ENCODE data around the gene SYNE4.

Gene SYNE4

GRCh38 chr19:36019061-36019670 is 10.6 kb upstream of the SYNE4 start:
- Histone ChIP-seq H3K4ac (ENCODE audit: low read depth, low read length) (no peak overlapping the region), H2BK120ac (ENCODE audit: insufficient read depth, low read length, poor library complexity) (no peak overlapping the region), H2AFZ (ENCODE audit: insufficient read depth, low read length, poor library complexity) (no peak overlapping the region), H3K79me1 (ENCODE audit: low read length) (peaks cover 3% of the 10 kb centered on the region), H3K4me1 (ENCODE audit: control insufficient read depth in 1 of 2, insufficient read depth in 2 of 2, low read length in 2 of 2) (peaks cover 5 to 7% of the 10 kb centered on the region in 2 experiments), H4K12ac (ENCODE audit: low read depth, low read length) (no peak overlapping the region), H3K27me3 (ENCODE audit: insufficient read depth, low read length) (no peaks in the 10 kb centered on the region), H3K4me3 (ENCODE audit: low read depth, low read length) (no peak overlapping the region), H3K9me3 (ENCODE audit: insufficient read depth, low read depth, low read length) (no peaks in the 10 kb centered on the region), H3K23ac (ENCODE audit: low read length) (no peak overlapping the region), H3K18ac (ENCODE audit: low read length) (no peak overlapping the region), H3K14ac (ENCODE audit: low read length) (no peak overlapping the region), H3K27ac (ENCODE audit: low read depth, low read length) (no peak overlapping the region), H2AK5ac (ENCODE audit: low read length) (no peak overlapping the region), H2BK5ac (ENCODE audit: low read depth, low read length, poor library complexity) (no peak overlapping the region), H2BK12ac (ENCODE audit: low read length) (no peak overlapping the region), H3K9ac (ENCODE audit: low read length) (no peak overlapping the region), H3K36me3 (ENCODE audit: control insufficient read depth in 1 of 2, insufficient read depth in 2 of 2, low read length in 2 of 2) (peaks cover 21 to 24% of the 10 kb centered on the region in 2 experiments), H3K79me2 (ENCODE audit: control insufficient read depth, insufficient read depth, low read length, poor library complexity) (no peaks in the 10 kb centered on the region), H4K8ac (ENCODE audit: low read depth, low read length) (no peak overlapping the region), H3K4me2 (ENCODE audit: low read length) (no peak overlapping the region), H4K91ac (ENCODE audit: low read depth, low read length) (no peak overlapping the region)
- WGBS (ENCODE audit: extremely low coverage, insufficient coverage, insufficient read length) = no CpG with 5 or more reads among the region's 22 CpGs
- no peak for DNase-seq

GRCh38 chr19:36014012-36014924 is 5.7 kb upstream of the SYNE4 start, which contains the start of gene ALKBH6:
ALKBH6 (minus strand) TSS chr19:36014213; CDS start chr19:36013397, 816 bp downstream.
- H2AK5ac ChIP-seq (ENCODE audit: low read length) = peak within 1 kb of the TSS; percentile 24
- no peaks in the 10 kb centered on the region for H3K27me3 ChIP-seq (ENCODE audit: insufficient read depth, low read length)
- peak within 1 kb of the TSS; percentile 74 for H3K4me3 ChIP-seq (ENCODE audit: low read depth, low read length)
- H2BK12ac ChIP-seq (ENCODE audit: low read length) = no peak within 1 kb of the TSS
- no peak within 1 kb of the TSS for H2BK5ac ChIP-seq (ENCODE audit: low read depth, low read length, poor library complexity)
- H3K23ac ChIP-seq (ENCODE audit: low read length) = no peak within 1 kb of the TSS
- no peak within 1 kb of the TSS for H3K27ac ChIP-seq (ENCODE audit: low read depth, low read length)
- no CpG with 5 or more reads among the region's 42 CpGs for WGBS (ENCODE audit: extremely low coverage, insufficient coverage, insufficient read length)
- H3K4me1 ChIP-seq (ENCODE audit: control insufficient read depth in 1 of 2, insufficient read depth in 2 of 2, low read length in 2 of 2) = peaks cover 13 to 17% of the 10 kb centered on the region in 2 experiments
- peak within 1 kb of the TSS; percentile 40 for H2AFZ ChIP-seq (ENCODE audit: insufficient read depth, low read length, poor library complexity)
- H3K36me3 ChIP-seq (ENCODE audit: control insufficient read depth in 1 of 2, insufficient read depth in 2 of 2, low read length in 2 of 2) = peaks cover 11 to 15% of the 10 kb centered on the region in 2 experiments
- peaks cover 3% of the 10 kb centered on the region for H3K79me1 ChIP-seq (ENCODE audit: low read length)
- DNase-seq = peak; percentile 100
- H4K8ac ChIP-seq (ENCODE audit: low read depth, low read length) = peak within 1 kb of the TSS; percentile 73
- H3K9ac ChIP-seq (ENCODE audit: low read length) = peak within 1 kb of the TSS; percentile 78
- no peaks in the 10 kb centered on the region for H3K9me3 ChIP-seq (ENCODE audit: insufficient read depth, low read depth, low read length)
- H2BK120ac ChIP-seq (ENCODE audit: insufficient read depth, low read length, poor library complexity) = peak within 1 kb of the TSS; percentile 28
- H3K79me2 ChIP-seq (ENCODE audit: control insufficient read depth, insufficient read depth, low read length, poor library complexity) = no peaks in the 10 kb centered on the region
- no peak within 1 kb of the TSS for H3K18ac ChIP-seq (ENCODE audit: low read length)
- H3K4me2 ChIP-seq (ENCODE audit: low read length) = peak within 1 kb of the TSS; percentile 82
- peak within 1 kb of the TSS; percentile 25 for H3K4ac ChIP-seq (ENCODE audit: low read depth, low read length)
- peak within 1 kb of the TSS; percentile 12 for H4K12ac ChIP-seq (ENCODE audit: low read depth, low read length)
- peak within 1 kb of the TSS; percentile 52 for H4K91ac ChIP-seq (ENCODE audit: low read depth, low read length)
- H3K14ac ChIP-seq (ENCODE audit: low read length) = peak within 1 kb of the TSS; percentile 47

DNA sequence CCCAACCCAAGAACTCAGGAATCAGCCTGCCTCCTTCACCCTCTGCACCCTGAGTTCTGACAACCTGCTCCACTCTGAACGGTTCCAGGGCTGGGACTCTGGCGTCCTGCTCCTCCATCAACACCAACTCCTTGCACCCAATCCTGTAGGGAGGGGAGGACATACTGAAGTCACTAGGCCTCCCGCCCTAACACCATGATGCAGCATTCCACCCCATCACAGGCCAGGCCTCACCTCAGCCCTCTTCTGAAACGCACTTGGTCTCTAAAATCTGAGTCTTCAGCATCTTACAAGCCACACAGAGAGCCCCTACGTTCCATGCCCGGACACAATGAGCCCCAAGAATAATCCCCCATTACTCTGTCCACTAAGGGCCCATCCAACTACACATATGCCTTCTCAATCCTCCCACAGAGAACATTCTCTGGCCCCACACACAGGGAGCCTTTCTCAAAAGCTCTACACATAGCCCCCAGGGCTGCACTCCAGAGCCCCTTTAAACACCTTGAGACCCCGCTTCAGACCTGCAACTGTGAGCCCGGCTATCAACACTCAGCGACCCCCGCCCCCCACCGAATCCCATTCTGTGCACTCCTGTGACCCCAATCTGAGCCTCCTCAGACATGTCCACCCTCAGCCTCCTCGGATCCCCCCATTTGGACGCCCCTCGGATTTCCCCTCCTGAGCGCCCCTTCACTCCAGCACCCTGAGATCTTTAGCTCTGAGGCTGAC is 4.8 kb upstream of the SYNE4 start:
- H3K4me1 ChIP-seq (ENCODE audit: control insufficient read depth in 1 of 2, insufficient read depth in 2 of 2, low read length in 2 of 2) = peaks cover 17 to 21% of the 10 kb centered on the region in 2 experiments
- H2BK5ac ChIP-seq (ENCODE audit: low read depth, low read length, poor library complexity) = no peak overlapping the region
- H4K91ac ChIP-seq (ENCODE audit: low read depth, low read length) = peak overlapping the region; percentile 52
- H3K4ac ChIP-seq (ENCODE audit: low read depth, low read length) = peak overlapping the region; percentile 25
- peak overlapping the region; percentile 82 for H3K4me2 ChIP-seq (ENCODE audit: low read length)
- peaks cover 7% of the 10 kb centered on the region for H3K79me1 ChIP-seq (ENCODE audit: low read length)
- peak overlapping the region; percentile 13 for H2AFZ ChIP-seq (ENCODE audit: insufficient read depth, low read length, poor library complexity)
- no peak for DNase-seq
- H4K12ac ChIP-seq (ENCODE audit: low read depth, low read length) = peak overlapping the region; percentile 12
- no peak overlapping the region for H3K23ac ChIP-seq (ENCODE audit: low read length)
- no peak overlapping the region for H2AK5ac ChIP-seq (ENCODE audit: low read length)
- no peak overlapping the region for H2BK12ac ChIP-seq (ENCODE audit: low read length)
- H2BK120ac ChIP-seq (ENCODE audit: insufficient read depth, low read length, poor library complexity) = no peak overlapping the region
- peak overlapping the region; percentile 74 for H3K4me3 ChIP-seq (ENCODE audit: low read depth, low read length)
- peak overlapping the region; percentile 73 for H4K8ac ChIP-seq (ENCODE audit: low read depth, low read length)
- H3K9ac ChIP-seq (ENCODE audit: low read length) = peak overlapping the region; percentile 78
- H3K9me3 ChIP-seq (ENCODE audit: insufficient read depth, low read depth, low read length) = no peaks in the 10 kb centered on the region
- peaks cover 6 to 11% of the 10 kb centered on the region in 2 experiments for H3K36me3 ChIP-seq (ENCODE audit: control insufficient read depth in 1 of 2, insufficient read depth in 2 of 2, low read length in 2 of 2)
- peaks cover 3% of the 10 kb centered on the region for H3K79me2 ChIP-seq (ENCODE audit: control insufficient read depth, insufficient read depth, low read length, poor library complexity)
- no peak overlapping the region for H3K18ac ChIP-seq (ENCODE audit: low read length)
- peak overlapping the region; percentile 38 for H3K14ac ChIP-seq (ENCODE audit: low read length)
- no peak overlapping the region for H3K27ac ChIP-seq (ENCODE audit: low read depth, low read length)
- no CpG with 5 or more reads among the region's 15 CpGs for WGBS (ENCODE audit: extremely low coverage, insufficient coverage, insufficient read length)
- no peaks in the 10 kb centered on the region for H3K27me3 ChIP-seq (ENCODE audit: insufficient read depth, low read length)

GRCh38 chr19:36010402-36010801 is 1.8 kb upstream of the SYNE4 start:
- no peak overlapping the region for H2BK5ac ChIP-seq (ENCODE audit: low read depth, low read length, poor library complexity)
- no peak overlapping the region for H2AK5ac ChIP-seq (ENCODE audit: low read length)
- H3K36me3 ChIP-seq (ENCODE audit: control insufficient read depth in 1 of 2, insufficient read depth in 2 of 2, low read length in 2 of 2) = no peaks in the 10 kb centered on the region
- no peak overlapping the region for H3K9ac ChIP-seq (ENCODE audit: low read length)
- peaks cover 13% of the 10 kb centered on the region for H3K79me1 ChIP-seq (ENCODE audit: low read length)
- H3K4me2 ChIP-seq (ENCODE audit: low read length) = no peak overlapping the region
- H4K12ac ChIP-seq (ENCODE audit: low read depth, low read length) = no peak overlapping the region
- no peak overlapping the region for H2BK12ac ChIP-seq (ENCODE audit: low read length)
- H3K4ac ChIP-seq (ENCODE audit: low read depth, low read length) = no peak overlapping the region
- H3K18ac ChIP-seq (ENCODE audit: low read length) = no peak overlapping the region
- peaks cover 8% of the 10 kb centered on the region for H3K79me2 ChIP-seq (ENCODE audit: control insufficient read depth, insufficient read depth, low read length, poor library complexity)
- no peak overlapping the region for H3K23ac ChIP-seq (ENCODE audit: low read length)
- H3K14ac ChIP-seq (ENCODE audit: low read length) = no peak overlapping the region
- WGBS (ENCODE audit: extremely low coverage, insufficient coverage, insufficient read length) = no CpG with 5 or more reads among the region's 11 CpGs
- H4K91ac ChIP-seq (ENCODE audit: low read depth, low read length) = no peak overlapping the region
- no peak overlapping the region for H2AFZ ChIP-seq (ENCODE audit: insufficient read depth, low read length, poor library complexity)
- H2BK120ac ChIP-seq (ENCODE audit: insufficient read depth, low read length, poor library complexity) = no peak overlapping the region
- DNase-seq = no peak
- H3K9me3 ChIP-seq (ENCODE audit: insufficient read depth, low read depth, low read length) = no peaks in the 10 kb centered on the region
- no peaks in the 10 kb centered on the region for H3K27me3 ChIP-seq (ENCODE audit: insufficient read depth, low read length)
- H3K4me3 ChIP-seq (ENCODE audit: low read depth, low read length) = no peak overlapping the region
- H3K27ac ChIP-seq (ENCODE audit: low read depth, low read length) = no peak overlapping the region
- H4K8ac ChIP-seq (ENCODE audit: low read depth, low read length) = no peak overlapping the region
- peaks cover 23 to 27% of the 10 kb centered on the region in 2 experiments for H3K4me1 ChIP-seq (ENCODE audit: control insufficient read depth in 1 of 2, insufficient read depth in 2 of 2, low read length in 2 of 2)

All from trophoblast cell (in vitro differentiated cells and primary cell).